Esophagus (tissue), 2 donors: ENCODE data around the gene PTPN14. TPM values are rescaled to one million over a fixed set of nuclear protein-coding genes. Genes with fewer than 3 reads are reported as not detected.
"Not testable (repeated sequence)": the region's sequence is repeated elsewhere in the genome, so short reads cannot be mapped to it uniquely, and the experiment has no call there.

ENCODE experiments used
- H3K27ac ChIP-seq, 2 donors: one replicate each; pipeline ENCODE4 v1.5.1; 2013; ENCODE audit warnings: low read depth in 2 of 2, mild to moderate bottlenecking in 2 of 2, inconsistent platforms in 1 of 2, low read length in 1 of 2, moderate library complexity in 1 of 2
- H3K27me3 ChIP-seq, 2 donors: one replicate each; pipeline ENCODE4 v1.6.1; 2013; ENCODE audit warnings: low read length in 2 of 2, control low read depth in 1 of 2, mild to moderate bottlenecking in 1 of 2; ENCODE audit not compliant: insufficient read depth in 2 of 2, control insufficient read depth in 1 of 2
- H3K36me3 ChIP-seq, 2 donors: one replicate each; pipeline ENCODE4 v1.6.1; 2013; ENCODE audit warnings: low read length in 1 of 2; ENCODE audit not compliant: control insufficient read depth in 2 of 2, insufficient read depth in 2 of 2
- H3K4me1 ChIP-seq, 2 donors: one replicate each; pipeline ENCODE4 v1.6.1; 2013; ENCODE audit warnings: low read length in 1 of 2; ENCODE audit not compliant: control insufficient read depth in 2 of 2, insufficient read depth in 2 of 2
- H3K4me3 ChIP-seq, 2 donors: one replicate each; pipeline ENCODE4 v1.5.1; 2013; ENCODE audit warnings: low read length in 2 of 2, mild to moderate bottlenecking in 2 of 2, low read depth in 1 of 2, moderate library complexity in 1 of 2
- H3K9me3 ChIP-seq, 2 donors: one replicate each; pipeline ENCODE4 v1.6.1; 2013; ENCODE audit warnings: mild to moderate bottlenecking in 2 of 2, low read depth in 1 of 2, low read length in 1 of 2, moderate library complexity in 1 of 2; ENCODE audit not compliant: control insufficient read depth in 2 of 2, insufficient read depth in 1 of 2
- WGBS, 2 donors: extraction: QIAGEN DNeasy Blood & Tissue Kit; methylation state at CpG; one replicate each; pipeline ENCODE4 v1.1.7; 2013; 5-methylcytosine and 5-hydroxymethylcytosine counted together
- polyA plus RNA-seq, 2 donors: library from polyadenylated mRNA; stranded (reverse); fragments of 200-250 nt; gene quantifications; one replicate each; pipeline ENCODE4 v1.2.3, GENCODE V29; 2013
- donor health status: healthy with polysubstance abuse.
- donor health status: Bipolar disorder and iron deficiency.

The PTPN14 gene
- polyA plus RNA-seq, 2 donors = 2.4 to 4.1 TPM

GRCh38 chr1:214583113-214583512, 31.7 kb upstream of the PTPN14 start:
- Histone ChIP-seq H3K9me3 (no peaks in the 10 kb centered on the region), H3K4me1 (peaks cover 0 to 2% of the 10 kb centered on the region in 2 donors), H3K36me3 (no peaks in the 10 kb centered on the region), H3K27me3 (no peaks in the 10 kb centered on the region), H3K27ac (no peak overlapping the region), H3K4me3 (no peak overlapping the region)
- 52 to 64% methylated on average over 6 of the region's 6 CpGs for WGBS, 2 donors

GRCh38 chr1:214582289-214582891, 31.0 kb upstream of the PTPN14 start:
- no peaks in the 10 kb centered on the region for H3K27me3 ChIP-seq
- H3K27ac ChIP-seq = no peak overlapping the region
- H3K4me1 ChIP-seq = peaks cover 0 to 2% of the 10 kb centered on the region in 2 donors
- no peak overlapping the region for H3K4me3 ChIP-seq
- H3K9me3 ChIP-seq = no peaks in the 10 kb centered on the region
- WGBS, 2 donors = 74 to 75% methylated on average over 7 of the region's 7 CpGs
- H3K36me3 ChIP-seq = no peaks in the 10 kb centered on the region

- H3K27me3 ChIP-seq = no peaks in the 10 kb centered on the region
- H3K9me3 ChIP-seq = peaks cover 0 to 5% of the 10 kb centered on the region in 2 donors
- H3K27ac ChIP-seq = no peak overlapping the region
- H3K4me1 ChIP-seq = peaks cover 0 to 2% of the 10 kb centered on the region in 2 donors
- no peak overlapping the region for H3K4me3 ChIP-seq
- WGBS, 2 donors = 27 to 35% methylated on average over 2 of the region's 2 CpGs
- no peaks in the 10 kb centered on the region for H3K36me3 ChIP-seq
These were observed 30.4 kb upstream of the PTPN14 start for GRCh38 chr1:214581785-214582184.

- Histone ChIP-seq H3K27me3 (no peaks in the 10 kb centered on the region), H3K36me3 (no peaks in the 10 kb centered on the region), H3K9me3 (peaks cover 0 to 6% of the 10 kb centered on the region in 2 donors), H3K4me3 (no peak overlapping the region), H3K27ac (no peak overlapping the region), H3K4me1 (peaks cover 0 to 2% of the 10 kb centered on the region in 2 donors)
These were observed 27.8 kb upstream of the PTPN14 start for GRCh38 chr1:214579183-214579582.

- H3K4me3 ChIP-seq = not testable (repeated sequence)
These were observed 24.7 kb upstream of the PTPN14 start for GRCh38 chr1:214576120-214576519.

GRCh38 chr1:214574598-214575411, 23.4 kb upstream of the PTPN14 start:
- H3K27ac ChIP-seq = peak overlapping the region in 1 of 2 donors; percentile 56
- H3K27me3 ChIP-seq = no peaks in the 10 kb centered on the region
- H3K4me1 ChIP-seq = peaks cover 0 to 3% of the 10 kb centered on the region in 2 donors
- WGBS, 2 donors = 56 to 66% methylated on average over 3 of the region's 3 CpGs
- no peak overlapping the region for H3K4me3 ChIP-seq
- peaks cover 0 to 6% of the 10 kb centered on the region in 2 donors for H3K9me3 ChIP-seq
- no peaks in the 10 kb centered on the region for H3K36me3 ChIP-seq

More at GRCh38 chr1:214576120-214576519, 24.7 kb upstream of the PTPN14 start:
- WGBS, 2 donors = 86 to 89% methylated on average over 3 of the region's 3 CpGs
- not testable (repeated sequence) for H3K9me3 ChIP-seq, H3K4me1 ChIP-seq, H3K27ac ChIP-seq, H3K27me3 ChIP-seq, H3K36me3 ChIP-seq

GRCh38 chr1:214573386-214574318, 22.2 kb upstream of the PTPN14 start:
- Histone ChIP-seq H3K36me3 (no peaks in the 10 kb centered on the region), H3K27ac (peak overlapping the region; percentile 51 to 70), H3K4me3 (no peak overlapping the region), H3K4me1 (peaks cover 0 to 6% of the 10 kb centered on the region in 2 donors), H3K9me3 (peaks cover 0 to 6% of the 10 kb centered on the region in 2 donors), H3K27me3 (no peaks in the 10 kb centered on the region)
- 39 to 60% methylated on average over 11 of the region's 11 CpGs for WGBS, 2 donors

GRCh38 chr1:214571281-214571680, 19.9 kb upstream of the PTPN14 start:
- H3K4me1 ChIP-seq = peaks cover 0 to 6% of the 10 kb centered on the region in 2 donors
- H3K27me3 ChIP-seq = no peaks in the 10 kb centered on the region
- H3K36me3 ChIP-seq = no peaks in the 10 kb centered on the region
- no peaks in the 10 kb centered on the region for H3K9me3 ChIP-seq
- H3K27ac ChIP-seq = no peak overlapping the region
- H3K4me3 ChIP-seq = no peak overlapping the region

GRCh38 chr1:214570442-214570841, 19.0 kb upstream of the PTPN14 start:
- no peaks in the 10 kb centered on the region for H3K9me3 ChIP-seq
- 40 to 53% methylated on average over 2 of the region's 2 CpGs for WGBS, 2 donors
- H3K4me3 ChIP-seq = no peak overlapping the region
- H3K36me3 ChIP-seq = no peaks in the 10 kb centered on the region
- no peak overlapping the region for H3K27ac ChIP-seq
- H3K27me3 ChIP-seq = no peaks in the 10 kb centered on the region
- peaks cover 0 to 6% of the 10 kb centered on the region in 2 donors for H3K4me1 ChIP-seq
